HG02973 (cell line): ENCODE results near the gene OCA2.
"Not testable (repeated sequence)": the region's sequence is repeated elsewhere in the genome, so short reads cannot be mapped to it uniquely, and the experiment has no call there.

Source experiments
- ATAC-seq: cut with Tn5 transposase; IDR thresholded peaks from one replicate; pipeline ENCODE4 v1.9.1; 2021; ENCODE audit warnings: moderate library complexity; ENCODE audit not compliant: unreplicated experiment

OCA2 gene

GRCh38 chr15:27958911-27959578 is 140.1 kb downstream of the OCA2 start:
- no peak for ATAC-seq

DNA sequence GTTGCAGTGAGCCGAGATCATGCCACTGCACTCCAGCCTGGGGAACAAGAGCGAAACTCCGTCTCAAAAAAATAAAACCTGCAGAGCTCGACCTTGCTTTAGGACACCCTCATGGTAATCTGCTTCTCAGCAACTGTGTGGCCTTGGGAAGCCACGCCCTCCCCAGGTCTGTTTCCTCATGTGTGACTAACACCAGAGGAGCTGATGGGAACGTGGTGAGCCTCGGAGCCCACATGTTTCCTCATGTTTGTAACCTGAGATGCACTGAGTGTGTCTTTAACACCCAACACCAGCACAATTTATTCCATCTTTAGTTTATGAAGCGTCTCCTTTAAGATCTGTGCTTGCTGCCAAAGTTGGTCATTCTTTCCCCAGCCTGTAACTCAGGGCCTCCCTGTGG is 142.8 kb downstream of the OCA2 start:
- ATAC-seq, result no peak

- ATAC-seq, result no peak
Measured at GRCh38 chr15:27955087-27955486, 144.0 kb downstream of the OCA2 start.

DNA sequence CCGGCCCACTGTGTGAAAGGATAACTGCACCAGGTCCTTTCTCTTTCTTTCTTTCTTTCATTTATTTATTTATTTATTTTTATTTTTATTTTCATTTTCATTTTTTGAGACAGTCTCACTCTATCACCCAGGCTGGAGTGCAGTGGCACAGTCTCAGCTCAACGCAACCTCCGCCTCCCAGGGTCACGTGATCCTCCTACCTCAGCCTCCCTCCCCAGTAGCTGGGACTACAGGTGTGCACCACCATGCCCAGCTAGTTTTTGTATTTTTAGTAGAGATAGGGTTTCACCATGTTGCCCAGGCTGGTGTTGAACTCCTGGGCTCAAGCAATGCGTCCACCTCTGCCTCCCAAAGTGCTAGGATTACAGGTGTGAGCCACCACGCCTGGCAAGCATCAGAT is 146.5 kb downstream of the OCA2 start:
- not testable (repeated sequence) for ATAC-seq

GRCh38 chr15:27951191-27951890 is 147.8 kb downstream of the OCA2 start:
- no peak for ATAC-seq

- ATAC-seq, result no peak
Measured at GRCh38 chr15:27949089-27949488, 150.0 kb downstream of the OCA2 start.

DNA sequence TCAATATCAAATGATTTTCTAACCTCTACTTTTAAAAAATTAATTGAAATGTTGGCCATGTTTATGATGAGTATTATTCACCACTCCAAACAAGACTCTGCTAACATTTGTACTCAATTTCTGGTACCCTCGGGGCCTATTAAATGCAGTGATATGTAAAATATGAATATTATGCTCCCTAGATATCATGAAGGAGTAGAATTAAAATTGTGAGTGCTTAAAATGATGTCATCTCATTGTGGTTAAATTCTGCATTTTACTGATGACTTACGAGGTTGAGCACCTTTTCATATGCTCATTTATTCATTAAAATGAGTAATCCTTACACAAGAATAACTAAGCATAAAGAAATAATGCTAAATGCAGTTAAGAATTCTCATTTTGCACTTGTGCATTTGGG is 159.9 kb downstream of the OCA2 start:
- ATAC-seq, result no peak

DNA sequence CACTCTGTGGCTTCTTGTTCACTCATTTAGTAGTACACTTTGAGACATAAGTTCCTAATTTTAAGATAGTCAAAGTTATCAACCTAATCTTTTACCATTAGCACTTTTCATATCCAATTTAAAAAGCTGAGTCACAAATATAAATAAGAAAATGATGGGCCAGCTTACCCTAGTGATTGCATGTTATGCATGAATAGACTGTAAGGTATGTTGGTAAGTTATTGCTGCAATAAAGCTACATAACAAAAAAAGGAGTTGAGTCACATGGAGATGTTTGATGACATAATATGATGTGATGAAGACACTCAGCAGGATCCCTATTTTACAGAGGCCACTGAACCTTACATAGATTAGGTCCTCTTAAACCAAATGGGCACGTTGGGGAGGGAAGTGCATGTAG is 161.3 kb downstream of the OCA2 start:
- ATAC-seq, result no peak

GRCh38 chr15:27936164-27936563 is 163.0 kb downstream of the OCA2 start:
- no peak for ATAC-seq

DNA sequence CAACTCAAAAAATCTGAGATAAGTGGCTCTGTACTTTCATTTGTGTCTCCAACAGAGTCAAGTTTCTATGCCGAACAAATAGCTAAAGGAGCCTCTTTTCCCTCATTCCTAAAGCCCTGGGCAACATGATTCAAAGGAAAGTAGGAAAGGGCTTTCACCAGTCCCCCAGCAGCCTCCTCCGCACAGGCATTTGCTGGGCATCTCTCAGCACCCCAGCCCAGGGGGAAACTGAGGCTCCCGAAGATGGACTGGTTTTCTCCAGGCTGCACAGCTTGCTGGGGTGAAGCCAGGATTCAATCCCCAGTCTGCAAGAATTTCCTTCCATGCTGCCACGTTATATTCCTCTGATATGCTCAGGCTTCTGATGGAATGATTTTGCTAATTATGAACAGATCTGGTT is 163.8 kb downstream of the OCA2 start:
- no peak for ATAC-seq

DNA sequence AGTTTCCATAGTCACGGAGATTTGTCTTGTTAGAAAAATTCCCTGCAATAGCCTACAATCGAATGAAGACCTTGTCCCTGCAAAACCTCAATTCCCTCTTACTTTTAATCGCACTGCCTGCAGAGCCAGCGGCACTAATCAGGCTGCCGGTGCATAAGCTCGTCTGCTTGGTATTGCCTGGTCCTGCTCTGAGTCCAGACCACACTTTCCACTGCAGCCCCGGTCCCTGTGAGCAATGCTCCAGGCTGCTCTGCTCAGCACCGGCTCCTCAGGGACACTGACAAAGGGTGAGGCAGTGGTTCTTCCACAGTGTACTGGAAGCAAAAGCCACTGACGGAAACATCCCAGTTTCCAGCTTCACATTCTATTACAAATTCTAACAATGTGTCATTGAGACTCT is 164.3 kb downstream of the OCA2 start:
- ATAC-seq, result no peak

DNA sequence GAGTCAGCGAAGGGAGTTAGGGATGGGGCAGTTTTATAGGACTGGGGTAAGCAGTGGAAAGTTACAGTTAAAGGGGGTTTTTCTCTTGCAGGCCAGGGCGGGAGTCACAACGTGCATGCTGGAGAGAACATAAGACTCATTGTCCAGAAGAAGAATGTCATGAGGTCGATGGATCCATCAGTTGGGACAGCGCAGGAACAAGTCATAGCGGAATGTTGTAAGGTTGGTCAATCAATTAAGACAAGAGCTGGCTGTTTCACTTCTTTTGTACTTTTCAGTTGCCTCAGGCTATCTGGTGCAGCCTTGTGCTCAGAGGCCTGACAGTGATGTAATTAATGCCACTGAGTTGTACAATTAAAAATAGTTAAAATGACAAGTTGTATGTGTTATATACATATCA is 165.6 kb downstream of the OCA2 start:
- ATAC-seq, result no peak

GRCh38 chr15:27932600-27932999 is 166.5 kb downstream of the OCA2 start:
- ATAC-seq, result no peak

GRCh38 chr15:27928386-27928785 is 170.7 kb downstream of the OCA2 start:
- ATAC-seq, result no peak

- no peak for ATAC-seq
Measured at GRCh38 chr15:27912283-27912682, 186.8 kb downstream of the OCA2 start.

DNA sequence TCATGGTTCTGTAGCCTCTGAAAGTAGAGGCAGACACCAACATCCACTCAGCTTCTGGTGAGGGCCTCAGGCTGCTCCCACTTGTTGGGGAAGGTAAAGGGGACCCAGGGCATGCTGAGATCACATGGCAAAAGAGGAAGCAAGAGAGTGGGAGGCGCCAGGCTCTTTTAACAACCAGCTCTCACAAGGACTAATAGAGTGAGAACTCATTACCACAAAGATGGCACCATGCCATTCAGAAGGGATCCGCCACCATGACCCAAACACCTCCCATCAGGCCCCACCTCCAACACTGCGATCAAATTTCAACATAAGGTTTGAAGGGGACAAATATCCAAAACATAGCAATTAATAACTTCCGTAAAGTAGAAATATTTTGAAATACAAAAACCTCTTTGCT is 192.3 kb downstream of the OCA2 start:
- no peak for ATAC-seq

DNA sequence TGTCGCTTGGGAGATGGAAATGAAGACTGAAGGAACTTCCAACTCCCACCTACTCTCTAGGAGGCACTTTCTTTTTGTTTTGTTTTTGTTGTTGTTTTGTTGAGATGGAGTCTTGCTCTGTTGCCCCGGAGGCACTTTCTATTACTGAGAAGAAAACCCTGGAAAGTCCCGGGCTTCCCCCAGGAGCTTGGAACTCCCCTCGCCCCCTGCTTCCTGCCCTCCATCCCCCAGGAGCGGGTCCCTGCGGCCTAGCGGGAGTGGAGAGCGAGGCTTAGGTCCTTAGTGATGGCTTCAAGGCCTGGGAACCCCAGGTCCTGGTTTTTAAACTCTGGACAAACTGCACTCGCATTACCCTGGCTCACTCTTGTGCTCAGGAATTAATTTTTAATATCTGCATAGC is 195.7 kb downstream of the OCA2 start:
- no peak for ATAC-seq

GRCh38 chr15:27902680-27903385 is 196.3 kb downstream of the OCA2 start:
- ATAC-seq, result no peak

- no peak for ATAC-seq
Measured at GRCh38 chr15:27899583-27900285, 199.4 kb downstream of the OCA2 start.

DNA sequence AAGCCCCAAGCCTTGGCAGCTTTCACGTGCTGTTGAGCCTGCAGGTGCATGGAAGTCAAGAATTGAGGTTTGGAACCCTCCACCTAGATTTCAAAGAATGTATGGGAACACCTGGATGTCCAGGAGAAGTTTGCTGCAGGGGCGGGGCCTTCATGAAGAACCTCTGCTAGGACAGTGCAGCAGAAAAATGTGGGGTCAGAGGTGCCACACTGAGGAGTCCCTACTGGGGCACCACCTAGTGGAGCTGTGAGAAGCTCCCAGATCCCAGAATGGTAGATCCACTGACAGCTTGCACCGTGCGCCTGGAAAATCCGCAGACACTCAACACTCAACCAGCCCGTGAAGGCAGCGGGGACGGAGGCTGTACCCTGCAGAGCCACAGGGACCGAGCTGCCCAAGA is 201.6 kb downstream of the OCA2 start:
- no peak for ATAC-seq

- ATAC-seq, result no peak
Measured at GRCh38 chr15:27894645-27895044, 204.5 kb downstream of the OCA2 start.

DNA sequence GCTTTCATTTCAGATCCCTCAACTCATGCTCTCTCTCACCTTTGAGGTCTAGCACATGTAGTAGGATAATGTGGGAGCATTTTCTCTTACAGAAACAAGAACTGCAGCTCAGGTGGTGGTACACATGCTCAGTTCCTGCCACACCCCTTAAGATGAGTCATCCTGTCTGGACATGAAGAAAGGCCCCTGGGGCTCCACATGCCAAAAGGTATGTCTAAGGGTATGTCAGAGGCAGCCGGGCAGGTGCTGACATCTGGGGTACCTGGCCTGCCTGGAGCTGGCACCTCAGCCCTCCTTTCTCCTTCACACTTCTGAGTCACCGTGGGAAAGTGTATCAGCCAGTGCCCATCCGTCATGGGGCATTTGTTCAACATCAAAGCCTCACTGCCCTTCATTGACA is 209.9 kb downstream of the OCA2 start:
- ATAC-seq, result no peak
